HG02763 (cell line): ENCODE measurements around the gene RNASEH2A.

Source experiments
- ATAC-seq: cut with Tn5 transposase; IDR thresholded peaks from one replicate; pipeline ENCODE4 v1.9.1; 2021; ENCODE audit warnings: mild to moderate bottlenecking, moderate library complexity; ENCODE audit not compliant: unreplicated experiment

The RNASEH2A gene

DNA sequence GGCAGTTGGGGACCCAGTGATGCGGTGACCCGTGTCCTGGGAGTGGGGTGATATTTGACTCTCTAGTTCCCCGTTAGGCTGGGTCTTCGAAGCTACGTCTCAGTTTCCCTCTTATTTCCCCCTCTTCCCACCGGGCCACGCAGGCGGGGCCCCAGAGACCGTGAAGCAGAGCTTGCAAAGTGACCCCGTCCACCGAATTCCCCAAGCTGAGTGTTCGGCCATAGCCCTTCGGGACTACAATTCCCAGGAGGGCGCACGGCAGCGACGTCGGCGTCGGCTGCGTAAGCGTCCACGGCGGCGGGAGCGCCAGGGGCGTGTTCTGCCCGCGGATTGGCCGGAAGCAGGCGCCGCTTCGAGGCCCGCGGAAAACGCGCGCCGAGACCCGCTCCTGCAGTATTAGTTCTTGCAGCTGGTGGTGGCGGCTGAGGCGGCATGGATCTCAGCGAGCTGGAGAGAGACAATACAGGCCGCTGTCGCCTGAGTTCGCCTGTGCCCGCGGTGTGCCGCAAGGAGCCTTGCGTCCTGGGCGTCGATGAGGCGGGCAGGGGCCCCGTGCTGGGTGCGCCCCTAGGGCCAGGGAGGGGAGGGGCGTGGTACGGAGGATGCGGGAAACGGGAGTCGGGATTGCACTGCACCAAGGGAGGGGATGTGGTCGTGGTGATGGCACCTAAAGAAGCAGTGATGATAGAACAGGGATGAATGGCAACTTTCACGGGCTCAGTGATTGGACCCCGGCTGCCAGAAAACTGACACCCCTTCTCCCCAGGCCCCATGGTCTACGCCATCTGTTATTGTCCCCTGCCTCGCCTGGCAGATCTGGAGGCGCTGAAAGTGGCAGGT lies at the start of gene RNASEH2A:
Gene RNASEH2A (plus strand): TSS at position 343 of the 840 bp plus-strand sequence. CDS start 90 bp downstream, at position 433.
- peak; percentile 69 for ATAC-seq

DNA sequence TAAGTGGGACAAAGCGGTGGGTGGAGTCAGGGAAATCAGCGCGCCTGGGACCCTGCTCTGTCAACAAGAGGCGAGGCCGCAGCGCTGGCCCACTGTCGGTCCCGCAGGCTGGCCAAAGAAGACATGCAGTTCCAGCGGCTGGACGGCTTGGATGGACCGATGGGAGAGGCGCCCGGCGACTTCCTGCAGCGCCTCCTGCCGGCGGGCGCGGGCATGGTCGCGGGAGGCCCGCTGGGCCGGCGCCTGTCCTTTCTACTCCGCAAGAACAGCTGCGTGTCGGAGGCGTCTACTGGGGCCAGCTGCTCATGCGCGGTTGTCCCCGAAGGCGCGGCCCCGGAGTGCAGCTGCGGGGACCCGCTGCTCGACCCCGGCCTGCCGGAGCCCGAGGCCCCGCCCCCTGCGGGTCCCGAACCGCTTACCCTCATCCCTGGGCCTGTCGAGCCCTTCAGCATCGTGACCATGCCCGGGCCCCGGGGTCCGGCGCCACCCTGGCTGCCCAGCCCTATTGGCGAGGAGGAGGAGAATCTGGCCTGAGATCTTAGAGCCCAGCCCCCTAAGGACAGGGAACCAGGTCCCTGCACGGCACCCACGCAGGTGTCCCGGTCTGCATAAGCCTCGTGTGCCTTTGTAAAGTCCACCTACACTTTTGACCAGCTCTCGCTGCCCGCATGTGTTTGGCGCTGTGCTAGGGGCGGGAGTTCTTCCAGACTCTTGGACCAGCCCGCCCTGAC lies 48.7 kb upstream of the RNASEH2A start:
- ATAC-seq = no peak

DNA sequence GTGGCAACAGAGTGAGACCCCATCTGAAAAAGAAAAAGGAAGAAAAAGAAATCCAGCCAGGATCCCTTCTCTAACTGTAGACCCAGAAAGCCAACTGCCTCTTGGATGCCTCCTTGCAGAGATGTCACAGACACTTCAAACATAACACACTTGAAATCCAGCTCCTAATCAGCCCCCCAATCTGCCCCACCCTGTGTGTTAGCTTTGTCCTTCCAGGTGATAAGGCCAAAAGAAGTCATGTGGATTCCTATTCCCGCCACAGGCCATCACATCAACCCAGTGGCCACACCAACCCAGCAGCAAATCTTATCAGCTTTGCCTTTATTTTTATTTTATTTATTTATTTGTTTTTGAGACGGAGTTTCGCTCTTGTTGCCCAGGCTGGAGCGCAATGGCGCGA lies 46.7 kb upstream of the RNASEH2A start:
- ATAC-seq = no peak

DNA sequence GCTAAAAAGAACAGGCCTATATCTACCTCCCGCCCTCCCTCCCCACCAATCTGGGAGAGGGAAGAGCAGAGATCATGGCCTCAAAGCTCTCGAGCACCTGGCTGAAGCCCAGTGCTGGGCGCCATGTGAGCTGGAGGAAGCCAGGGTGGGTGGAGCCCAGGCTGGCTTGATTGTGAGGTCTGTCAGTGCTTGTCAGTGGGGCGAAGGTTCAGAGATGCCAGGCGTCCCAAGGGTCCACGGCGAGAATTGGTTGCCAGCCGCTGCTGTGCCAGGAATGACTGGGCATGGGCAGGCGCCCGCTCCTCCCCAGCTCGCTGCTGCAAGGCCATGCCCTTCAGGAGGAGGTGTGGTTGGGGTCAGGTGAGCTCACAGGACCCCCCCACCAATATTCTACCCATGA lies 43.3 kb upstream of the RNASEH2A start:
- no peak for ATAC-seq

DNA sequence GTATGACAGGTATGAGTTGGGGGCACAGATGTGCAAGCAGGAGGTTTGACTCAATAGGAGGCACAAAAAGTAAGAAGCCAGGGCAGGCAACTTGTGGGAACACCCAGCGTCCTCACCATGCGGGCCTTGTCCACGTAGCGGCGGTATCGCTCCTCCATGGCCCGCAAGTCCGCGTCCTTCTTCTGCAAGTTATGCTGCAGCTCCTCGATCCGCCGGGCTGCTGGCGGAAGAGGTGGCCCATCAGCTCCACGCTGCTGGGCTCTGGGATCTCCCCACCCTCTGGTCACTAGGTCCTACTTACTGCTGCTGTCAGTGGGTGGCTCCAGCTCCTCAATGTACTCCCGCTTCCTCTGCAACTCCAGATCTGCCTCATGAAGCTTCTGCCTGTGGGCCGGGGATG lies 41.7 kb upstream of the RNASEH2A start:
- ATAC-seq = no peak

DNA sequence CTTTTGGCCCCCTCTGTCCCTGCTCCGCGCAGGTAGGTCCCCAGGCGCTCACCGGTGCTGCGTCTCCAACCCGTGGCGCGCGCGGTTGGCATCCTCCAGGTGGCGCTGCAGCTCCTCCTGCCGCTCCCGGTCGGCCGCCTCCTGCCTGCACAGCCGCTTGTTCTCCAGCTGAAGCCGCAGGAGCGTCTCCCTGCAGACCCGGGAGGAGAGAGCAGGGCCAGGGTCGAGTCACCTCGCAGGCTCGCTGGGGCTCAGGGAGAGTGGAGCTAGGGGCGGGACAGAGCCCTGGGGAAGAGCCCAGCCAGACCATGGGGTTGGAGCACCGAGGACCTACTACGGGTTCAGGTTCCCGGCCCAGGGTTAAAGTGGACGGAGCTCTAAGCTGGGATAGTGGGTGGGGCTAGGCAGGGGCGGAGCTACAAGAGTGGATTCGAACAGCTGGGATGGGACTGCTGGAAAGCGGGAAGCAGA lies 40.3 kb upstream of the RNASEH2A start:
- ATAC-seq = peak; percentile 53

DNA sequence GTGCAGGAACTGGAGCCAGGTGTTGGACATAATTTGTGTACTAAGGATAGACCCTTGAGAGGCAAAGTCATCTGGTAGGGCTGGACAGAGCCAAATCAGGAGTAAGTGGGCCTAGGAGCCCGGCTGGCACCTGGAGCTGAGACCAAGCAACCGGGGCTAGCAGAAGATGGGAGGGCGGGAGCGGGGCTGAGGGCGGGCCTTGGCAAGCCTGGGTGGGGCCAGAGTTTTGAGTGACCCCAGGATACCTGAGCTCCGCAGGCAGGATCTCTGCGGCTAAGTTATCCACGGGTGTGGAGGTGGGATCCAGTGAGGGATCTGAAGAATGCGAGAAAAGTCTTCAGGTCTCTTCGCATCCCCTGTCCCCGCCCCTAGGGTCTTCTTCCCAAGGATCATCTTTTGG lies 39.2 kb upstream of the RNASEH2A start:
- no peak for ATAC-seq

DNA sequence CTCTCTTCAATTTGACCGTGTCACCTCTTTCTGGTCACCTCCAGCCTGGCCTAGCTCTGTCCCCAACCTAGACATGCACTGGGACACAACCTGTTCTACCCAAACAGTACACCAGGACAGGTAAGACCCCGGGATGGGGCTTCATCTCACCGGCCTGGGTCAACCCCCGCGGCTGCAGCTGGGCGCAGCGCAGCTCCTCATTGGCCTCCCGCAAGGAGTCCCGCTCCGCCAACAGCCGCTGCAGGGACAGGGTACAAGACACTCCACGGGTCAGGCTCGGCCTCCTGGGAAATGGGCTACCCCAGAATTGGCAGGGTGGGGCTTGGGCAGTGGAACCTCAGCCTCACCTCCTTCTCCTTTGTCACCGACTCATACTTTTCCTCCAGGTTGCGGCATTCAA lies 38.7 kb upstream of the RNASEH2A start:
- ATAC-seq = no peak

DNA sequence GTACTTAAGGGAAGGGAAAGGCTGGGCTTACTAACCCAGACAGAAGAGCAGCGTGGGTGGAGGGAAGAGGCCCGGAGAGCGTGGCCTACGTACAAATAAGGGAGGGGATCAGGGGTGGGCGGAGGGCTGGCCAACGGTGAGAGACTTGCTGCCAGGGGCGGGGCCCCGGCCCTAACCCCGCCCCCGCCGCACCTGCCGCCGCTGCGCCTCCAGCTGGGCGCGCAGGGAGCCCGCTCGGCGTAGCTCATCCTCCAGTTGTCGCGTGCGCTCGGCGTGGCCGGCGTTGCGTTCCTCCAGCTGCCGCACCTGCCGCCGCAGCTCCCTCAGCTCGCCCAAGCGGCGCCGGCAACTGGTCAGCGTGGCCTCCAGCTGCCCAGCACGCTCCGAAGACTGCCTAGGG lies 36.7 kb upstream of the RNASEH2A start:
- no peak for ATAC-seq

DNA sequence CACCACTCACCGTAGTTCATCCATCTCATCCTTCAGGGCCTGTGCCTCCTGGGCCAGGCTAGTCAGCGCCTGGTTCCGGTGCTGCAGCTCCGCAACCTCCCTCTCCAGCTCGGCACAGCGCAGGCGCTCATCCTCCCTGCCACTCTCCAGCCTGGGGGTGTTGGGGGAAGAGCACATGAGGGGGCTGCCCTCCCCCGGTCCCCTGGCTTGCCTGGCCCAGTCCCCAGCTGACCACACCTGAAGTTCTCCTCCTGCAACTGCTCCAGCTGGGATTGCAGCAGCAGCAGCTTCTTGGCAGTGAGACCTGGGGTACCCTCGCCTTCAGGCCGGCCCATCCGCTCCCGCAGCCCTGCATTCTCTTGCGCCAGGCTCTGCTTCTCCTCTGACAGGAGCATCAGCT lies 35.5 kb upstream of the RNASEH2A start:
- no peak for ATAC-seq

DNA sequence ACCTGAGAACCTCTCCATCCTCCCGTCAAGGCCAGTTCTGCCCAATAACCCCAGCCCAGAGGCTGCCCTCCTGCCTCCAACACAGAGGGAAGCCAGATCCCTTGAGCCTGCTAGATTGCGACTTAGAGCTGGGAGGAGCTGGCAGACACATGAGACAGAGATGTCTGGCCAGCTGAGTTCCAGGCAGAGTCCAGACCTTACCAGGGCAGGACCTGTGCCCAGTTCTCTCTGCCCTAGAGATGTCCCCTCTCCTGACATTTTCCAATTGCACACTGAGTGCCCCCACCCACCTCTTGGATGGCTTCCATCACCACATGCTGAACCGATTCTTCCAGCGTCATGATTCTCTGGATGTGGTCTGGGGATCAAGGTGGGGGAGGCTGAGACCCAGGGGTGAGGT lies 34.1 kb upstream of the RNASEH2A start:
- no peak for ATAC-seq

DNA sequence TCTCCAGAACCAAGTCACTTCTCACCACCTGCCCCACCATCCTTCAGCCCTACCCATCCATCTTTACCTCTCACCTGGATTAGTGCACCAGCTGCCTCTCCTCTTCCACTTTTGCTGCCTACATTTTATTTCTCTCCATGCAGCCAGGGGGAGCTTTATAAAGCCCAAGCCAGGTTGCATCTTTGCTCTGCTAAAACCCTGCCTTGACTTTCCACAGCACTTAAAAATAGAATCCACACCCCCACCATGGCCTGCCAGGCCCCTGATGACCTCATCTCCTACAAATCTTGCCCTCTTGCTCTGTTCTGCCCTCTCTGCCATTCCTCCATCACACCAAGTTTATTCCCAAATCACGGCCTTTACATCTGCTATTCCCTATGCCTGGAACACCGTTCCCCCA lies 32.8 kb upstream of the RNASEH2A start:
- ATAC-seq = no peak

DNA sequence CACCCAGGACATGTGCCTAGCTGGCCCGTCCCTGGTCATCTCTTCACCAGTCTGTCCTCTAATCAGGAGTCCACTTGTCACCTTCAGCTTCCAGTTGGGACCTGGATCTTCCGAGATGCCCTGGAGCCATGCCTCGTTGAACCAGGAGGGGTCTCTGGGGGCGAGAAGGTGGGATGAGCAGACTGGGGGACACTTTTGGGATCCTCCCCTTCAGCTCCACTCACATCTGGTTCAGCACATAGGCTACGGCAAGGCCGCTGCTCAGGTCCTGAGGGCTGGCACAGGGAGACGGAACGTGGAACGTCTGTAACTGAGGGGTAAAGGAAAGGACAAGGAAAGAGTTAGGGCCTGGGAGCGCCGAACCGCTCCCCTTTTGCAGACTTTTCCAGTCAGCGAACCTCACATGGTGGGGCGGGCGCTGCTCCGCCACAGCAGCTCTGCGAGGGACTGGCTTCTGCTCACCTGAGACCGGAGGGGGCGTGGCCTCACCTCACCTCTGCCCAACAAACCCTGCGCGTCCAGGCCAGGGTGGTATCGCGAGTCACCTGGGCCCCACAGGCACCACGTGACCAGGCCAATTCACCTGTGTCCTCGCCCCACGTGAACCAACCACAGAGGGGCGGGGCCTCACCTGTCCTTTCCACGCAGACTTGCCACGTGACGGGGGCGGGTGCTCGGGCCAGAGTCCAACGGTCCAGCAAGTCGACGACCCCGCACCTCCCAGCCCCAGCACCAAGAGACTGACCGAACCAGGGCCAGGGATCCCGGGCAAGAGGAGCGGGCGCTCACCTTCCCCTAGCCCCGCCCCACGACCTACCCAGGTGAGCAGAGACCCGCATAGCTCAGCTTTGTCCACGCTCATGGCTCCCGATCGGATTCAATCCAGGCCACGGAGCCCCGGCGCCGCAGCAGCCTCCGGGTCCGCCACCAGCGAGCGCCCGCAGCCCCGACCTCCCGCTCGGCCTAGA lies 31.5 kb upstream of the RNASEH2A start, which contains the start of gene HOOK2:
Gene HOOK2 (minus strand): TSS at position 965 of the 968 bp plus-strand sequence. CDS start 103 bp downstream, at position 862.
- peak; percentile 3 for ATAC-seq

DNA sequence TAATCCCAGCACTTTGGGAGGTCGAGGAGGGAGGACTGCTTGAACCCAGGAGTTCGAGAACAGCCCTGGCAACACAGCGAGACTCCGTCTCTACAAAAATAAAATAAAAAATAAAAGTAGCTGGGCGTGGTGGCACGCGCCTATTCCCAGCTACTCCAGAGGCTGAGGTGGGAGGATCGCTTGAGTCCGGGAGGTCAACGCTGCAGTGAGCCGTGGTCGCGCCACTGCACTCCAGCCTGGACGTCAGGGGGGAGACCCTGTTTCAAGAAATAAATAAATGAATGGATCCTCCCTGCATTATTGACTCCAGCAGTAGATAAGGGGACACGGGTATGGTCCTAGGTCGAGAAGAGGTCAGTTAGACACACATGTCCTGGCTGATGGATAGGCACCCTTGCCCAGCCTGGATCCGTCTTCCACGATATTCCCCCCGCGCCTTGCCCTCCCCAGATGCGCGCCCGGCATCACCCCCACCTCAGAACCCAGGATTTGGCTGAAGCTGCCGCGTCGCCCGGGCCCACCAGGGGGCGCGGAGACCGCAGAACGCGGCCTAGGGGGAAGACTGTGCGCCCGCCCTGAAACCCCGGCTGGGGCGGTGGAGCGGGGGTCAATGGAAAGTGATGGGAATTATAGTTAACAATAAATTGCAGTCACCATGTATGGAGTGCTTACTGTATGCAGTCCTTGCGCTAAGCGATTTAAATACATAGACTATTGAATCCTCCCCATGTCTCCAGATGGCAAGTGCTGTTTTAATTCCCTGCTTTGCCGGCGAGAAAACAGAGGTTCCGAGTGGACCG lies 29.0 kb upstream of the RNASEH2A start:
- peak; percentile 28 for ATAC-seq

DNA sequence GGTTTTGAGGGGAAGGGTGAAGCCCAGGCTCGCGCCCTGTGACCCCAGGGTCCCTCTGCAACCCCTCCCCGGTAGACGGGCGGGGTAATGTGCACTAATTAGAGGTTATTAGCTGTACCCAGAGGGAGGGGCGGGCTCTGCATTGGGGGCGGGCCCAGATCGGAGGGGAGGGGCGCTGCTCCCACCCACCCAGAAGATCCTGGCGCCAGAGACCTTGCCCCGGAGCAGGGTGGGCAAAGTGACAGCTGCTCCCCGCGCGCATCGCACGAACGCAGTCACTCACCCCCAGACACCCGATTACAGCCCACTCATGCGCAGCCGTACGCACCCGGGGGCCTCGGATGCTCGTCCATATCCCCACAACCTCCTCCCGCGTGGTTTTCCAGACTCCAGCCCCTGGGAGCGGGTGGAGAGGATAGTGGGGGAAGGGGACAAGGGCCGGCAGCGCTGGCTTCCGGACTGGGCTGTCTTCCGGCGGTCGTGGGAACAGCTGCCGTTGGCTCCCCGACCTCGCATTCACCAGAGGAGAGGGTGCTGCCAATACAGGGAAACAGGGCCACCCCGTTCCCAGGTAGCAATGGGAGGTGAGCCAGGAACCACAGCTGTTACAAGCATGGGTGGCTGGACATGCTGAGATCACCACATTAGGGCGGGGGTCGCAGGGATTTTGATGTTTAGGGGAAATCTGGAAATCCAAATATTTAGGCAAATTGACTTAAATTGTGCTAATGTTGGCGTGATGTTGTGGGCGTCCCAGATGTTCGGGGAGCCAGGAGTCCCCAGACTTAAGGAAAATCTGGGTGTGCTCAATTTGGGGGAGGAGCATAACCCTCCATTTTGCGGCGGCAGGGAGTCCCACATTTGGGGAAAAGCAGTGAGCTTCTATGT lies 28.1 kb upstream of the RNASEH2A start:
- ATAC-seq = no peak

DNA sequence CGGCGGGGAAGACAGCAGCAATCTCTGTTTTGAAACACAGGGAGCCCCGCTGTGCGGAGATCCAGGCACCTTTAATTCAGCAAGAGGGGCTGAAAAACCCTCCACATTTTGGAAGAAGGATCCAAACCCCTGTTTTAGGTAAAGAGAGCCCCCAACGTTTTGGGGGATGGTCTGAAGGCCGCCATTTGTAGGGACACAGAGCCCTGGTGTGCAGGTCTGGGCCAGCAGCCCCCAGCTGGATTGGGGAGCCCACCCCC lies 27.6 kb upstream of the RNASEH2A start:
- no peak for ATAC-seq

DNA sequence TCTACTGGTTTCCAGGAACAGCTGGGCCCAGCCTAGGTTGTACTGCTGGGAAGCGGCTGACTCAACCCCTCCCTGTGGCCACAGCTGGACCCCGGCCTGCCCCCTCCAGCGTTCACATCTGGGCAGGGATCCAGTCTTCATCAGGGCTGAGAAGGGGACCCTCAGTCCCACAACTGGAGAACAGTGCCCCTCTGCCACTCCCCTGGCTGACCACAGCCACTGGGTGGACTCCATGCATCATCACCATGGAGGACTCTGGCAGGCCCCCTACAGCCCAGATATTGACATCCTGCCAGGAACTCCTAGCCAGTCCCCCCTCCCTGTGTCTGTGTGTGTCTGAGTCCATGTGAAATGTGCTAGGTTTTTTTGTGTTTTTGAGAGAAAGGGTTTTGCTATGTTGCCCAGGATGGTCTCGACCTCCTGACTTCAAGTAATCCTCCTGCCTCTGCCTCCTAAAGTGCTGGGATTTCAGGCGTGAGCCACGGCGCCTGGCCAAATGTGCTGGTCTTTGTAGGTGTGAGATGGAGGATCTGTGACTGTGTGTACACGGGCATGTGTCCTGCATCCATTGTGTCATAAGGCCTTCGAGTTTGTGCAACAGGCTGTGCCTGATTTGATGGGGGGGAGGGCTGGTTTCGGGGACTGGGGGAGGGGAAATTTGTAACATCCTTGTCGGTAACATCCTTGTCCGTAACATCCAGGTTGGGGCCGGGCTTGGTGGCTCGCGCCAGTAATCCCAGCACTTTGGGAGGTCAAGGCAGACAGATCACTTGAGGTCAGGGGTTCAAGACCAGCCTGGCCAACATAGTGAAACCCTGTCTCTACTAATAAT lies 27.0 kb upstream of the RNASEH2A start:
- ATAC-seq = no peak

DNA sequence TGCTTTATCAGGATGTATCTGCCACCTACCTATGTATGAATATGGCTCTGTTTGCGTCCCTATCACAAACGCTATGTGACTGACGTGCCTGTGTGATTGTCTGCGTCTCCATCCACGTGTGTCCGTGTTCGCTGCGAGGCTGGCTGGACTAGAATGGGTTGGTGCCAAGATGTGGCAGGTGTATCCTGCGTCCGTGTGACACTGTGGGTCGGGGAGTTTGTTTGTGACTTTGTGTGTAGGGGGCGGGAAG lies 24.3 kb upstream of the RNASEH2A start:
- no peak for ATAC-seq
